ENCODE data around the gene KRT36. TPM values are rescaled to one million over a fixed set of nuclear protein-coding genes. Genes with fewer than 3 reads are reported as not detected.

KRT36 gene
- total and polyA plus RNA-seq, 4 donors = 0.50 TPM; not detected in 3

DNA sequence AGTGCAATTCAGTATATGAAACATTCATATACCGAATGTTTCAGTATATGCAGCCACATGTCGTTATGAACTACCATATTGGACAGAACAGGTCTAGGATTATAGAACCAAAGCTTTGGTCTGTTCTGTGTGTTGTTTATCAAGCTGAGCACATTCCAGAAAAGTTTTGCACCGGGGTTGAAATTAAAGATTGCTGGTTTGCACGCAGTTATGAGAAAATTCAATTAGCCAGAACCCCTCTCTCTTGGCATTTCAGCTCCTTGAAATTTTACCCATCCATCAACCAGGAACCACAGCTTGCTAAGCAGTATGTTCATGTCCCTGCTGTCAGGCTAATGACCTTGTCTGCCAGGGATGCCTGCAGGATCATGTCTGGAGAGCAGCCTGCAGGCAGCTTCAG, 32.0 kb downstream of the KRT36 start:
- 65 to 73% methylated on average over 4 of the region's 4 CpGs for WGBS, 2 donors
- H3K27me3 ChIP-seq (ENCODE audit: control insufficient read depth in 1 of 2, insufficient read depth in 2 of 2, low read length in 1 of 2) = peaks cover 0 to 1% of the 10 kb centered on the region in 2 donors
- no peaks in the 10 kb centered on the region for H3K4me1 ChIP-seq (ENCODE audit: control insufficient read depth in 1 of 2, insufficient read depth in 2 of 2, low read length in 2 of 2)
- H3K27ac ChIP-seq (ENCODE audit: low read depth in 1 of 2, low read length in 2 of 2) = no peak overlapping the region
- DNase-seq (no peak), ATAC-seq (ENCODE audit: low FRiP score) (no peak)
- intact Hi-C loops (cut with DNase I) = no loop called here
- H3K9me3 ChIP-seq (ENCODE audit: control insufficient read depth, low read length) = no peaks in the 10 kb centered on the region
- H3K4me3 ChIP-seq (ENCODE audit: low read length in 2 of 2) = no peak overlapping the region
- no peaks in the 10 kb centered on the region for H3K36me3 ChIP-seq (ENCODE audit: control insufficient read depth in 1 of 2, insufficient read depth in 2 of 2, low read length in 1 of 2)

DNA sequence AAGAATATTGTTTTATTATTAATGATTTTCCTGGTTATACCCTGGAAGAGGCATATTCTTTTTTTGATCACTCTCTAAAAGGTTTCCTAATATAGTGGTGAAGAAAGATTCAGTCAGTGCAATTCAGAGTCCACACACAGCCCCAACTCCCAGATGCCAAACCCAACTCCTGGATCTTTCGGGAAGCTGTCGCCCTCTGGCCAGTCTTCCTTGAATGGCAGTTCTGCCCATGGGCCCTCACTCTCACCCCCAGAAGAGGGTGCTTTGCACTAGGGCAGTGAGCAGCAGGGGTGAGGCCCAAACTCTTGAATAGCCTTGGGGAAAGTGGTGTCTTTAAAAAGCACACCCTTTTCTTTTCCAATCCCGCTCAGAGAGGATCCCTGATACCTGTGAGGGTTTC, 33.5 kb downstream of the KRT36 start:
- Histone ChIP-seq H3K36me3 (ENCODE audit: control insufficient read depth in 1 of 2, insufficient read depth in 2 of 2, low read length in 1 of 2) (no peaks in the 10 kb centered on the region), H3K27ac (ENCODE audit: low read depth in 1 of 2, low read length in 2 of 2) (no peak overlapping the region), H3K4me1 (ENCODE audit: control insufficient read depth in 1 of 2, insufficient read depth in 2 of 2, low read length in 2 of 2) (no peaks in the 10 kb centered on the region), H3K9me3 (ENCODE audit: control insufficient read depth, low read length) (no peaks in the 10 kb centered on the region), H3K27me3 (ENCODE audit: control insufficient read depth in 1 of 2, insufficient read depth in 2 of 2, low read length in 1 of 2) (peaks cover 0 to 1% of the 10 kb centered on the region in 2 donors), H3K4me3 (ENCODE audit: low read length in 2 of 2) (no peak overlapping the region)
- intact Hi-C loops (cut with DNase I) = no loop called here
- DNase-seq = no peak
- ATAC-seq (ENCODE audit: low FRiP score) = no peak
- WGBS, 2 donors = 65 to 73% methylated on average over 3 of the region's 3 CpGs

DNA sequence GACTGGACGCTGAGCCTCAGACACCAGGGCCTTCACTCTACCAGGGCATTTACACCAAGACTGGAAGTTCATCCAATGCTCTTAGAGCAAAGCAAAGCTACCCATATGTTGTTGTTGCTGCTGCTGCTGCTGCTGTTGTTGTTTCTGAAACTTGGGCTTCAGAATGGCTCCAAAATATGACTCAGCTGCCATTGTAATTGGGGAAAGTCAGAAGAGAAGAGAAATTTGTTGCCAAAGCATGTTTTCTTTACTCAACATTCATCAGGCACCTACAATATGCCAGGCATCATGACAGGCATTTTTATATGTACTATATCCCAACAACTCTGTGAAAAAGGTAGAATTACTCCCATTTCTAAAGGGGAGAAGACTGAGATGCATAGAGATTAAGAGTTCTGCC, 34.5 kb downstream of the KRT36 start:
- H3K4me3 ChIP-seq (ENCODE audit: low read length in 2 of 2) = no peak overlapping the region
- no peaks in the 10 kb centered on the region for H3K36me3 ChIP-seq (ENCODE audit: control insufficient read depth in 1 of 2, insufficient read depth in 2 of 2, low read length in 1 of 2)
- peaks cover 0 to 1% of the 10 kb centered on the region in 2 donors for H3K27me3 ChIP-seq (ENCODE audit: control insufficient read depth in 1 of 2, insufficient read depth in 2 of 2, low read length in 1 of 2)
- no peaks in the 10 kb centered on the region for H3K4me1 ChIP-seq (ENCODE audit: control insufficient read depth in 1 of 2, insufficient read depth in 2 of 2, low read length in 2 of 2)
- H3K27ac ChIP-seq (ENCODE audit: low read depth in 1 of 2, low read length in 2 of 2) = no peak overlapping the region
- intact Hi-C loops (cut with DNase I) = no loop called here
- no peak for ATAC-seq (ENCODE audit: low FRiP score)
- no peak for DNase-seq
- H3K9me3 ChIP-seq (ENCODE audit: control insufficient read depth, low read length) = peaks cover 2% of the 10 kb centered on the region
- 80 to 84% methylated on average over 1 of the region's 1 CpG for WGBS, 2 donors

DNA sequence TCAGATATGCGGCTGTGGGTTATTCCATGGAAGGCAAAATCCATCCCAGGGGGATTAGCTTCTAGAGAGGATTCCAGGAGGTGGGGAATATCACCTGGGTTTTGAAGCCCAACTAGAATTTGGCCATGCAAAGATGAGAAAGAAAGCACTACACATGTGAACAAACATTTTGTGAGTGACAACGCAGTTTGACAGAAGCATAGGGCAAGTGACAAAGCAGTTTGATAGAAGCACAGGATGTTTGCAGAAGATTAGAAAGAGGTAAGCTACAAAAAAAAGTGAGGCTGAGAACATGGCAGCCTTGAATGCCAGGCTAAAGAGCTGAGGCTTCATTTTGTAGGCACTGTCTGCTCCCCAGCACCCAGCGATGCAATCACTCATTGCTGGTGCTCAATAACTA, 36.6 kb downstream of the KRT36 start:
- H3K4me1 ChIP-seq (ENCODE audit: control insufficient read depth in 1 of 2, insufficient read depth in 2 of 2, low read length in 2 of 2) = no peaks in the 10 kb centered on the region
- ATAC-seq (ENCODE audit: low FRiP score) (no peak), DNase-seq (no peak)
- H3K36me3 ChIP-seq (ENCODE audit: control insufficient read depth in 1 of 2, insufficient read depth in 2 of 2, low read length in 1 of 2) = no peaks in the 10 kb centered on the region
- H3K27ac ChIP-seq (ENCODE audit: low read depth in 1 of 2, low read length in 2 of 2) = no peak overlapping the region
- intact Hi-C loops (cut with DNase I) = no loop called here
- peaks cover 2% of the 10 kb centered on the region for H3K9me3 ChIP-seq (ENCODE audit: control insufficient read depth, low read length)
- H3K27me3 ChIP-seq (ENCODE audit: control insufficient read depth in 1 of 2, insufficient read depth in 2 of 2, low read length in 1 of 2) = peaks cover 0 to 2% of the 10 kb centered on the region in 2 donors
- WGBS, 2 donors = 86 to 90% methylated on average over 3 of the region's 3 CpGs
- H3K4me3 ChIP-seq (ENCODE audit: low read length in 2 of 2) = no peak overlapping the region

DNA sequence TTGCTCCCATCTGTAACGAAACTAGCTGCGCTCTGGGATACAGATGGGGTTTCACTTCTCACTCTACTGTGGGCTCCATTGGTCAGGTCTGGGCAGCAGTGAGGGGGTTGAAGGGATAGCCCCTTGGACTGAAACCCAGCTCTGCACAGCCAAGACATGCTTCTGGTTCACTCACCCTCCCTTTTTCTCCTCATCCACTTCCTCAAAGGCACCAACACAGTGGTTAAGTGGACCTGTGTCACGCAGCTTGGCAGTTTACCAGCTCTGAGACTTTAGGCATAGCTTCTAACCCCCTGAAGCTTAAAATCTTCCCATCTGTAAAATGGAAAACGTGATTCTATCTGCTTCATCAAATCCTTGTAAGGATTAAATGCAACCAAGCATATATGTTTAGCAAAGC, 37.4 kb downstream of the KRT36 start:
- ATAC-seq (ENCODE audit: low FRiP score) (no peak), DNase-seq (no peak)
- Histone ChIP-seq H3K4me3 (ENCODE audit: low read length in 2 of 2) (no peak overlapping the region), H3K4me1 (ENCODE audit: control insufficient read depth in 1 of 2, insufficient read depth in 2 of 2, low read length in 2 of 2) (no peaks in the 10 kb centered on the region), H3K9me3 (ENCODE audit: control insufficient read depth, low read length) (peaks cover 3% of the 10 kb centered on the region), H3K27me3 (ENCODE audit: control insufficient read depth in 1 of 2, insufficient read depth in 2 of 2, low read length in 1 of 2) (peaks cover 0 to 4% of the 10 kb centered on the region in 2 donors), H3K27ac (ENCODE audit: low read depth in 1 of 2, low read length in 2 of 2) (no peak overlapping the region), H3K36me3 (ENCODE audit: control insufficient read depth in 1 of 2, insufficient read depth in 2 of 2, low read length in 1 of 2) (no peaks in the 10 kb centered on the region)
- WGBS, 2 donors = 57 to 64% methylated on average over 4 of the region's 4 CpGs
- intact Hi-C loops (cut with DNase I) = no loop called here

- Histone ChIP-seq H3K27ac (ENCODE audit: low read depth in 1 of 2, low read length in 2 of 2) (no peak overlapping the region), H3K4me3 (ENCODE audit: low read length in 2 of 2) (no peak overlapping the region), H3K4me1 (ENCODE audit: control insufficient read depth in 1 of 2, insufficient read depth in 2 of 2, low read length in 2 of 2) (no peaks in the 10 kb centered on the region), H3K9me3 (ENCODE audit: control insufficient read depth, low read length) (peaks cover 3% of the 10 kb centered on the region), H3K27me3 (ENCODE audit: control insufficient read depth in 1 of 2, insufficient read depth in 2 of 2, low read length in 1 of 2) (peaks cover 0 to 4% of the 10 kb centered on the region in 2 donors), H3K36me3 (ENCODE audit: control insufficient read depth in 1 of 2, insufficient read depth in 2 of 2, low read length in 1 of 2) (no peaks in the 10 kb centered on the region)
- WGBS, 2 donors = 7 to 26% methylated on average over 2 of the region's 2 CpGs
- intact Hi-C loops (cut with DNase I) = no loop called here
- DNase-seq (no peak), ATAC-seq (ENCODE audit: low FRiP score) (no peak)
Measured at GRCh38 chr17:41451154-41451728, 38.5 kb downstream of the KRT36 start.

DNA sequence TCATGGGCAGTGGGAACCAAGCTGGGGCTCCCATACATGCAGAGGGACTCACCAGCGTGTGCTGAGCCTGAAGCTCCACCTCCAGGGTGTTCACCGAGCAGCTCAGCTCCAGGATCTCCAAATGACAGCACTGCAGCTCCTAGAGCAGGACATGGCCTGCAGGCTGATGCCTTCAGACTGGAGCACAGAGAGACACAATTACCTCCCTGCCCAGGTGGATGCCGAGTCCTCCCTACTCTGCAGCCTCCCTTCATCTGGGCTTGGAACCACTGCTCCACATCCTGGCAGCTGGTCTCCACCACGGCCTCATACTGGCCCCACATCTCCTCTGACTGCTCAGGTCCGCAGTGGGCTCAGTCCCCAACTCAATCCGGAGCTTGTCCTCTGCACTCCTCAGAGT, 40.7 kb downstream of the KRT36 start:
- intact Hi-C loops (cut with DNase I) = no loop called here
- Histone ChIP-seq H3K9me3 (ENCODE audit: control insufficient read depth, low read length) (peaks cover 5% of the 10 kb centered on the region), H3K36me3 (ENCODE audit: control insufficient read depth in 1 of 2, insufficient read depth in 2 of 2, low read length in 1 of 2) (no peaks in the 10 kb centered on the region), H3K4me3 (ENCODE audit: low read length in 2 of 2) (no peak overlapping the region), H3K27me3 (ENCODE audit: control insufficient read depth in 1 of 2, insufficient read depth in 2 of 2, low read length in 1 of 2) (peaks cover 0 to 3% of the 10 kb centered on the region in 2 donors), H3K4me1 (ENCODE audit: control insufficient read depth in 1 of 2, insufficient read depth in 2 of 2, low read length in 2 of 2) (no peaks in the 10 kb centered on the region), H3K27ac (ENCODE audit: low read depth in 1 of 2, low read length in 2 of 2) (no peak overlapping the region)
- 70 to 80% methylated on average over 6 of the region's 6 CpGs for WGBS, 2 donors
- no peak for DNase-seq
- ATAC-seq (ENCODE audit: low FRiP score) = no peak

DNA sequence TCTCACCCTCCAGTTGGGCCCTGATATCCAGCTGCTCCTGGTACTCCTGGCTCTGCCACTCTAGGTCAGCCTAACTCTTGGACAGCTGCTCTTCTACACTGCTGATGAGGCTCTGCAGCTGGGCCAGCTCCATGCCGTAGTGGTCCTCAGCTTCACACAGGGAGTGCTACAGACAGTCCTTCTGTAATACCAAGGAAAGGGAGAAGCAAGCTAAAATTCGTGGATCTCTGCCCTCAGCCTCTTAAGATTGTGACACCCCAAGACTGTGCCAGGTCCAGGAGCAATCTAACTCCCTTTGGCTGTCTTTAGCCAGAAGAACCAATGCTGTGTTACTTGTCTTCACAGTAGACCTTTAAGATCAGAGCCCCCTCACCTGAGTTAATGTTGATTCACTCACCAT, 41.2 kb downstream of the KRT36 start:
- Histone ChIP-seq H3K4me1 (ENCODE audit: control insufficient read depth in 1 of 2, insufficient read depth in 2 of 2, low read length in 2 of 2) (no peaks in the 10 kb centered on the region), H3K36me3 (ENCODE audit: control insufficient read depth in 1 of 2, insufficient read depth in 2 of 2, low read length in 1 of 2) (no peaks in the 10 kb centered on the region), H3K4me3 (ENCODE audit: low read length in 2 of 2) (no peak overlapping the region), H3K9me3 (ENCODE audit: control insufficient read depth, low read length) (peaks cover 6% of the 10 kb centered on the region), H3K27ac (ENCODE audit: low read depth in 1 of 2, low read length in 2 of 2) (no peak overlapping the region), H3K27me3 (ENCODE audit: control insufficient read depth in 1 of 2, insufficient read depth in 2 of 2, low read length in 1 of 2) (peaks cover 0 to 3% of the 10 kb centered on the region in 2 donors)
- DNase-seq (no peak), ATAC-seq (ENCODE audit: low FRiP score) (peak; percentile 36)
- WGBS, 2 donors = 33 to 53% methylated on average over 2 of the region's 2 CpGs
- intact Hi-C loops (cut with DNase I) = no loop called here

DNA sequence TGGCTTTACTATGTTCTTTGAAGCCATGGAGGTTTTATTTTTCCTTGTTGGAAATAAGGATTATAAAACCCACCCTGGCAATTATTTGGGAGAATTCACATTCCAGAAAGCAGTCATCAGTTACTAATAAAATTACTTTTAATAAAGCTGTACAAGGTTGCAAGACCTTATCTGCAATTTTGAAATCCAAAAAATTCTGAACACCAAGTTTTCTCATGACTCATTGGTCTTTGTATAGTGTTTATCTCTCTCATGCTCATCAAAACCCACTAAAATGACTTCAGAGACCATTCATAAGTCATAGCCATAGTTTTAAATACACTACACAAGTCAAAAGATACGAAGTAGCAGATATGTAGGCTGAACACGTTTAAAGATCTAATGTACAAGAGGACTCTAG, 42.9 kb downstream of the KRT36 start:
- no peak for ATAC-seq (ENCODE audit: low FRiP score)
- H3K27me3 ChIP-seq (ENCODE audit: control insufficient read depth in 1 of 2, insufficient read depth in 2 of 2, low read length in 1 of 2) = peaks cover 0 to 3% of the 10 kb centered on the region in 2 donors
- intact Hi-C loops (cut with DNase I) = no loop called here
- no peaks in the 10 kb centered on the region for H3K4me1 ChIP-seq (ENCODE audit: control insufficient read depth in 1 of 2, insufficient read depth in 2 of 2, low read length in 2 of 2)
- peaks cover 6% of the 10 kb centered on the region for H3K9me3 ChIP-seq (ENCODE audit: control insufficient read depth, low read length)
- 24 to 41% methylated on average over 2 of the region's 2 CpGs for WGBS, 2 donors
- no peak for DNase-seq
- H3K36me3 ChIP-seq (ENCODE audit: control insufficient read depth in 1 of 2, insufficient read depth in 2 of 2, low read length in 1 of 2) = no peaks in the 10 kb centered on the region
- no peak overlapping the region for H3K27ac ChIP-seq (ENCODE audit: low read depth in 1 of 2, low read length in 2 of 2)
- H3K4me3 ChIP-seq (ENCODE audit: low read length in 2 of 2) = no peak overlapping the region

Data from aorta (tissue), 5 donors.